OCI-LY1 (cell line): Measurements from ENCODE around the gene CDK5RAP3.

ENCODE experiments used
- H2AFZ ChIP-seq: fragments of 200-600 bp; sonication (generic), shearing (Covaris generic); 2 replicates; pipeline ENCODE4 v1.6.0; 2014; ENCODE audit warnings: antibody characterized with exemption, mild to moderate bottlenecking, low read length
- H3F3A ChIP-seq: fragments of 200-600 bp; sonication (generic), shearing (Covaris generic); 2 replicates; pipeline ENCODE4 v1.6.0; 2014; ENCODE audit warnings: mild to moderate bottlenecking, antibody characterized with exemption, low read length, moderate library complexity; ENCODE audit not compliant: insufficient read depth
- H3K27ac ChIP-seq: fragments of 200-600 bp; sonication (generic); 2 replicates; pipeline ENCODE4 v1.5.1; 2014; ENCODE audit warnings: low read length, mixed run types, mild to moderate bottlenecking, low read depth; ENCODE audit not compliant: poor library complexity, severe bottlenecking
- H3K27me3 ChIP-seq: fragments of 200-600 bp; sonication (generic); 2 replicates; pipeline ENCODE4 v1.6.0; 2014; ENCODE audit warnings: antibody characterized with exemption, mild to moderate bottlenecking, low read length, moderate library complexity; ENCODE audit not compliant: insufficient read depth
- H3K36me3 ChIP-seq: fragments of 200-600 bp; sonication (generic); 2 replicates; pipeline ENCODE4 v1.6.1; 2014; ENCODE audit warnings: mild to moderate bottlenecking, antibody characterized with exemption, low read length, moderate library complexity, mixed read lengths; ENCODE audit not compliant: insufficient read depth
- H3K4me1 ChIP-seq: fragments of 200-600 bp; sonication (generic); 2 replicates; pipeline ENCODE4 v1.5.1; 2014; ENCODE audit warnings: mild to moderate bottlenecking, low read length, moderate library complexity; ENCODE audit not compliant: insufficient read depth, severe bottlenecking
- H3K4me2 ChIP-seq: fragments of 200-600 bp; sonication (generic), shearing (Covaris generic); 2 replicates; pipeline ENCODE4 v1.6.1; 2014; ENCODE audit warnings: low read length
- H3K4me3 ChIP-seq: fragments of 200-600 bp; sonication (generic); 2 replicates; pipeline ENCODE4 v1.5.1; 2014; ENCODE audit warnings: low read length, low read depth, mild to moderate bottlenecking, mixed read lengths; ENCODE audit not compliant: poor library complexity, severe bottlenecking
- H3K79me2 ChIP-seq: fragments of 200-600 bp; shearing (Covaris generic); 2 replicates; pipeline ENCODE4 v1.6.1; 2016; ENCODE audit warnings: mixed run types, low read length, mixed read lengths; ENCODE audit not compliant: insufficient read depth
- H3K9ac ChIP-seq: fragments of 200-600 bp; sonication (generic), shearing (Covaris generic); 2 replicates; pipeline ENCODE4 v1.6.1; 2014; ENCODE audit warnings: mild to moderate bottlenecking, low read length, mixed read lengths
- H3K9me2 ChIP-seq: fragments of 200-600 bp; sonication (generic), shearing (Covaris generic); 2 replicates; pipeline ENCODE4 v1.6.1; 2014; ENCODE audit warnings: low read depth, mild to moderate bottlenecking, low read length, mixed read lengths
- H3K9me3 ChIP-seq: fragments of 200-600 bp; shearing (Covaris generic); 2 replicates; pipeline ENCODE4 v1.6.1; 2014; ENCODE audit warnings: low read length, mixed read lengths
- H4K20me1 ChIP-seq: fragments of 200-600 bp; sonication (generic), shearing (Covaris generic); 2 replicates; pipeline ENCODE4 v1.6.0; 2016; ENCODE audit warnings: mild to moderate bottlenecking, low read length; ENCODE audit not compliant: insufficient read depth
- EZH2 ChIP-seq: fragments of 200-600 bp; sonication (generic), shearing (Covaris generic); IDR thresholded peaks from 2 replicates; pipeline ENCODE4 v1.8.0; 2017; ENCODE audit warnings: borderline replicate concordance, mixed run types, mild to moderate bottlenecking, antibody characterized with exemption, low read length, moderate library complexity, mixed read lengths
- TF ChIP-seq, protein P1 (sequence below): fragments of 200-600 bp; sonication (generic), shearing (Covaris generic); IDR thresholded peaks from 2 replicates; pipeline ENCODE4 v1.5.1; 2017; ENCODE audit warnings: mild to moderate bottlenecking, antibody characterized with exemption, low read length, moderate library complexity, mixed read lengths

The CDK5RAP3 gene

DNA sequence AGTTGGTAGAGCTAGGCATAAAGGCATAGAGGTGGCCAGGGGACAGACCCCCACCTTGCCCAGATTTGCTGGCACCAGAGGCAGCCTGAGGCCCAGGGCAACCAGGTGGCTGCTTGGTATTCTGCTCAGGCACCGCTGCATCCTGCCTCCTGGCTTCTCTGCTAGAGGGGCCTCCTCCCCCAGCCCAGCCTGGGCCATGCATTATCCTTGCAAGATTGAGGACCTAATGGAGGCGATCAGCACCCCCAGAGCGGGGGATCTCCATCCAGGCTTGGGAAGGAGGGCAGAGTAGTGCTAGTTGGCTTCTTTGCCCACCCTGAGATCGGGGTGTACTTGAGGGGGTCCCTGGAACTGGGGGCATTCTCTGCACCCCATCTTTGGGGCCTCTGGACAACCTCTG lies 23.8 kb downstream of the CDK5RAP3 start:
- no peaks in the 10 kb centered on the region for H3K36me3 ChIP-seq
- no peak overlapping the region for H3K27ac ChIP-seq
- H3K9me2 ChIP-seq: no peaks in the 10 kb centered on the region
- H3K27me3 ChIP-seq: no peaks in the 10 kb centered on the region; the same call in 1 of the 2 replicates
- no peaks in the 10 kb centered on the region for H3K9me3 ChIP-seq
- H4K20me1 ChIP-seq: no peaks in the 10 kb centered on the region
- no peak overlapping the region for H3K4me3 ChIP-seq
- H3K79me2 ChIP-seq: no peaks in the 10 kb centered on the region
- no peak overlapping the region for H3K4me2 ChIP-seq
- TF ChIP-seq, protein P1, sequence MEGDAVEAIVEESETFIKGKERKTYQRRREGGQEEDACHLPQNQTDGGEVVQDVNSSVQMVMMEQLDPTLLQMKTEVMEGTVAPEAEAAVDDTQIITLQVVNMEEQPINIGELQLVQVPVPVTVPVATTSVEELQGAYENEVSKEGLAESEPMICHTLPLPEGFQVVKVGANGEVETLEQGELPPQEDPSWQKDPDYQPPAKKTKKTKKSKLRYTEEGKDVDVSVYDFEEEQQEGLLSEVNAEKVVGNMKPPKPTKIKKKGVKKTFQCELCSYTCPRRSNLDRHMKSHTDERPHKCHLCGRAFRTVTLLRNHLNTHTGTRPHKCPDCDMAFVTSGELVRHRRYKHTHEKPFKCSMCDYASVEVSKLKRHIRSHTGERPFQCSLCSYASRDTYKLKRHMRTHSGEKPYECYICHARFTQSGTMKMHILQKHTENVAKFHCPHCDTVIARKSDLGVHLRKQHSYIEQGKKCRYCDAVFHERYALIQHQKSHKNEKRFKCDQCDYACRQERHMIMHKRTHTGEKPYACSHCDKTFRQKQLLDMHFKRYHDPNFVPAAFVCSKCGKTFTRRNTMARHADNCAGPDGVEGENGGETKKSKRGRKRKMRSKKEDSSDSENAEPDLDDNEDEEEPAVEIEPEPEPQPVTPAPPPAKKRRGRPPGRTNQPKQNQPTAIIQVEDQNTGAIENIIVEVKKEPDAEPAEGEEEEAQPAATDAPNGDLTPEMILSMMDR: no peak
- TF ChIP-seq EZH2: no peak
- no peak overlapping the region for H3K9ac ChIP-seq
- no peaks in the 10 kb centered on the region for H3F3A ChIP-seq
- no peaks in the 10 kb centered on the region for H3K4me1 ChIP-seq
- H2AFZ ChIP-seq: no peak overlapping the region

DNA sequence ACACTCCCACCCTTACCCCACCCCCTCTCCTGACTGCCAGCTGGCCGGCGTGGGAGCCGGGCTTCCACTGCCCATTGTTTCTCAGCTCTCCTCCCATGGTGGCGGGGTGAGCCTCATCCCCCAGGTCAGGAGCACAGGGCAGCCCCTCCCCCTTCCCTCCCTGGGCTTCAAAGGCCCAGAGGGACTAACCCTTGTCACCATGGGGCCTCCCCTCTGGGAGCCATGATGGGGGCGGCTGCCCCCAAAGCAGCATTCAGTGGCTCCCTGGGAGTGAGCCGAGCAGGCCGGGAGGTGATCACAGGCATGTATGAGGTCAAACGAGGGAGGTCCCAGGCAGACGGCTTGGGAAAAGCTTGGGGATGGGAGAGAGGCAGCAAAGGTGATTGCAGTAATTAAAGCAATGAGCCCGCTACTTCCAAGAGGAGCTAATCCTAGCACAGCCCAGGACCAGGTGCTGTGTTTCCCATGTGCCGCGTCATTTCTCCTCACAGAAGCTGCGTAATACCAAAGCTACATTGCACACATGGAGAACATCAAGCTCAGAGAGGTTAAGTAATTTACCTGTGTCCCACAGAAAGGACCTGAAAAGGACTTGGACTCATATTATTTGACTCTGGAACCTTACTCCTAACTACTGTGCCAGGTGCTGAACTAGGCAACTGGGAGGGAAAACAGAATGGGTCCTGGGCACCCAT lies 24.5 kb downstream of the CDK5RAP3 start:
- Histone ChIP-seq H2AFZ (no peak overlapping the region), H3K36me3 (no peaks in the 10 kb centered on the region), H3K4me2 (no peak overlapping the region), H3F3A (no peaks in the 10 kb centered on the region), H3K4me1 (no peaks in the 10 kb centered on the region), H3K79me2 (no peaks in the 10 kb centered on the region), H3K9me2 (no peaks in the 10 kb centered on the region), H3K9ac (no peak overlapping the region), H3K9me3 (no peaks in the 10 kb centered on the region), H3K4me3 (no peak overlapping the region), H3K27me3 (no peaks in the 10 kb centered on the region; the same call in 1 of the 2 replicates), H4K20me1 (no peaks in the 10 kb centered on the region), H3K27ac (no peak overlapping the region)
- TF ChIP-seq EZH2: no peak
- TF ChIP-seq, protein P1: no peak

DNA sequence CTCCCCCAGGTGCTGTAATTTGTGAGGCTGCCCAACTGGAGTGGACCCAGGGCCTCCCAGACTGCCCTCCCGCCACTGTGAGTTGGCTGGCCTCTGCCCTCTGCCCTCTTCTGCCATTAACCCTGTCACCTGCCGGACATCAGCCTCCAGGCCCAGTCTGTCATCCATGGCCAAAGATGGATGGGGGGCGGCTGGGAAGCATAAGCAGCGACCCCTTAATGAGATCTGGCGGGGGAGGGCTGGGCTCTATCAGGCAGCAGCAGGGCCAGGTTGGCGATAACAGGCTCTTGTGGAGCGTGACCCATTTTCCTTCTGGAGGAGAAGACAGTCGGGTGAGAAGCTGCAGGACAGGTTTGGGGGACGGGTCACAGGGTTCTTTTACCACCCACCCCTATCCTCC lies 25.3 kb downstream of the CDK5RAP3 start:
- H3K9ac ChIP-seq: no peak overlapping the region
- no peak overlapping the region for H2AFZ ChIP-seq
- H3F3A ChIP-seq: no peaks in the 10 kb centered on the region
- H3K27ac ChIP-seq: no peak overlapping the region
- no peak overlapping the region for H3K4me2 ChIP-seq
- H3K36me3 ChIP-seq: no peaks in the 10 kb centered on the region
- H3K9me2 ChIP-seq: no peaks in the 10 kb centered on the region
- H4K20me1 ChIP-seq: no peaks in the 10 kb centered on the region
- no peak overlapping the region for H3K4me3 ChIP-seq
- no peaks in the 10 kb centered on the region; the same call in 1 of the 2 replicates for H3K27me3 ChIP-seq
- no peak for TF ChIP-seq EZH2
- TF ChIP-seq, protein P1: no peak
- no peaks in the 10 kb centered on the region for H3K4me1 ChIP-seq
- H3K79me2 ChIP-seq: no peaks in the 10 kb centered on the region
- no peaks in the 10 kb centered on the region for H3K9me3 ChIP-seq
